IMR-90 (cell line): ENCODE results near the gene FAM81A. TPM values are rescaled to one million over a fixed set of nuclear protein-coding genes. Genes with fewer than 3 reads are reported as not detected.
"Not testable (repeated sequence)": the region's sequence is repeated elsewhere in the genome, so short reads cannot be mapped to it uniquely, and the experiment has no call there.

Experiments used
- ATAC-seq: fragments of 200-7000 bp; cut with Tn5 transposase; 2 replicates; pipeline ENCODE4 v1.9.1; 2020; ENCODE audit warnings: low read depth, mild to moderate bottlenecking, moderate library complexity
- BruUV-seq: library from RNA; stranded (reverse); fragments of 400-500 nt; replicated peaks from 2 replicates; lab custom pipeline; 2021; lab: Mats Ljungman, UMichigan
- CTCF ChIA-PET: fragments of 300-600 bp; formaldehyde crosslinking; extraction: SDS; loops from one replicate; lab custom pipeline; 2021; ENCODE audit warnings: antibody characterized with exemption; lab: Yijun Ruan, JAX
- POLR2A ChIA-PET: fragments of 300-600 bp; sonication (Branson Sonifier 250); formaldehyde crosslinking; loops from one replicate; lab custom pipeline; 2022; ENCODE audit warnings: antibody characterized with exemption; ENCODE audit not compliant: unreplicated experiment; lab: Charles Lee
- DNase-seq: peaks from one replicate; pipeline ENCODE4 v3.0.0; 2013
- H2AFZ ChIP-seq: replicated peaks from 2 replicates; pipeline ENCODE3; 2013; ENCODE audit warnings: low read length, mild to moderate bottlenecking; ENCODE audit not compliant: poor library complexity
- H2AK5ac ChIP-seq: 2 replicates; pipeline ENCODE4 v1.6.1; 2013; ENCODE audit warnings: low read depth, low read length, inconsistent platforms
- H2AK9ac ChIP-seq: replicated peaks from 2 replicates; pipeline ENCODE3; 2013; ENCODE audit warnings: mild to moderate bottlenecking, low read depth, low read length, moderate library complexity; ENCODE audit not compliant: poor library complexity
- H2BK120ac ChIP-seq: 2 replicates; pipeline ENCODE4 v1.6.1; 2013; ENCODE audit warnings: low read depth, low read length, inconsistent platforms
- H2BK15ac ChIP-seq: 3 replicates; pipeline ENCODE4 v1.6.1; 2013; ENCODE audit warnings: low read depth, low read length, inconsistent platforms
- H2BK20ac ChIP-seq: 2 replicates; pipeline ENCODE4 v1.6.1; 2013; ENCODE audit warnings: low read depth, mild to moderate bottlenecking, inconsistent platforms, low read length, moderate library complexity
- H2BK5ac ChIP-seq: 2 replicates; pipeline ENCODE4 v1.6.1; 2013; ENCODE audit warnings: mild to moderate bottlenecking, low read depth, low read length, inconsistent platforms; ENCODE audit not compliant: poor library complexity, severe bottlenecking
- H3K14ac ChIP-seq: replicated peaks from 2 replicates; pipeline ENCODE4 v1.6.1; 2013; ENCODE audit warnings: low read depth, low read length, inconsistent platforms
- H3K18ac ChIP-seq: 2 replicates; pipeline ENCODE4 v1.6.1; 2013; ENCODE audit warnings: low read depth, low read length, control low read depth
- H3K23ac ChIP-seq: 2 replicates; pipeline ENCODE4 v1.6.1; 2013; ENCODE audit warnings: low read depth, low read length, inconsistent platforms
- H3K27ac ChIP-seq: 2 replicates; pipeline ENCODE4 v1.5.1; 2013; ENCODE audit warnings: mild to moderate bottlenecking, control low read depth, low read length; ENCODE audit not compliant: insufficient read depth
- H3K27me3 ChIP-seq: 2 replicates; pipeline ENCODE4 v1.6.1; 2013; ENCODE audit warnings: low read length; ENCODE audit not compliant: control insufficient read depth, insufficient read depth
- H3K36me3 ChIP-seq: 2 replicates; pipeline ENCODE4 v1.6.1; 2013; ENCODE audit warnings: low read length, mixed read lengths; ENCODE audit not compliant: control insufficient read depth, insufficient read depth
- H3K4ac ChIP-seq: 2 replicates; pipeline ENCODE4 v1.6.1; 2013; ENCODE audit warnings: low read depth, low read length, inconsistent platforms
- H3K4me1 ChIP-seq: 2 replicates; pipeline ENCODE4 v1.6.1; 2013; ENCODE audit warnings: low read length, mixed read lengths; ENCODE audit not compliant: control insufficient read depth, insufficient read depth
- H3K4me2 ChIP-seq: 2 replicates; pipeline ENCODE4 v1.6.1; 2013; ENCODE audit warnings: low read depth, mild to moderate bottlenecking, control low read depth, low read length, moderate library complexity
- H3K4me3 ChIP-seq: 2 replicates; pipeline ENCODE4 v1.5.1; 2013; ENCODE audit warnings: low read depth, mild to moderate bottlenecking, control low read depth, low read length, moderate library complexity; ENCODE audit not compliant: insufficient read depth
- H3K56ac ChIP-seq: 2 replicates; pipeline ENCODE4 v1.6.1; 2013; ENCODE audit warnings: low read length, inconsistent platforms; ENCODE audit not compliant: insufficient read depth; ENCODE audit errors: extremely low read depth
- H3K79me1 ChIP-seq, 2 experiments: 2 replicates each; pipeline ENCODE4 v1.6.1; 2013; ENCODE audit warnings: low read length in 2 of 2, inconsistent platforms in 1 of 2, low read depth in 1 of 2
- H3K9ac ChIP-seq: 2 replicates; pipeline ENCODE4 v1.6.1; 2013; ENCODE audit warnings: low read depth, low read length, control low read depth
- H3K9me1 ChIP-seq: 2 replicates; pipeline ENCODE4 v1.6.1; 2013; ENCODE audit warnings: low read length, inconsistent platforms; ENCODE audit not compliant: insufficient read depth
- H3K9me3 ChIP-seq: 2 replicates; pipeline ENCODE4 v1.6.1; 2013; ENCODE audit warnings: low read length; ENCODE audit not compliant: control insufficient read depth, insufficient read depth
- H4K20me1 ChIP-seq: 2 replicates; pipeline ENCODE4 v1.6.1; 2013; ENCODE audit warnings: low read length, inconsistent platforms; ENCODE audit not compliant: insufficient read depth
- H4K5ac ChIP-seq: 2 replicates; pipeline ENCODE4 v1.6.1; 2013; ENCODE audit warnings: mild to moderate bottlenecking, low read depth, low read length, control low read depth
- H4K8ac ChIP-seq, 2 experiments: 2 replicates each; pipeline ENCODE4 v1.6.1; 2013; ENCODE audit warnings: low read depth in 2 of 2, low read length in 2 of 2, control low read depth in 1 of 2, inconsistent platforms in 1 of 2
- H4K91ac ChIP-seq: 2 replicates; pipeline ENCODE4 v1.6.1; 2013; ENCODE audit warnings: low read depth, low read length, inconsistent platforms; ENCODE audit not compliant: insufficient read depth
- WGBS, 2 experiments: methylation state at CpG; one replicate each; pipeline versions ENCODE4 v1.1.5 to v1.1.7; 2013; ENCODE audit warnings: missing lambda C conversion rate in 2 of 2; ENCODE audit not compliant: insufficient read length in 1 of 2; ENCODE audit errors: extremely low coverage in 2 of 2; 5-methylcytosine and 5-hydroxymethylcytosine counted together
- dilution Hi-C: fragments of 300-500 bp; cut with HindIII; formaldehyde crosslinking; loops from one replicate; pipeline ENCODE4 v1.14.3; 2018; ENCODE audit warnings: low sequenced_read_pairs; ENCODE audit not compliant: unreplicated experiment
- in situ Hi-C: fragments of 300-500 bp; cut with MboI; formaldehyde crosslinking; loops from 3 replicates; pipeline ENCODE4 v1.14.3; 2019; ENCODE audit warnings: low sequenced_read_pairs, inconsistent platforms, mixed read lengths
- intact Hi-C: fragments of 100-400 bp; cut with micrococcal nuclease; formaldehyde crosslinking; loops from 2 replicates; pipeline ENCODE4 v1.10.0; 2022
- polyA plus RNA-seq, 3 experiments: library from polyadenylated mRNA; depleted of rRNA; stranded (reverse); fragments of >200 nt; gene quantifications; 2 replicates each; pipeline ENCODE4 v1.2.3, GENCODE V29; 2012; ENCODE audit warnings: low replicate concordance in 1 of 3
- total RNA-seq: library from RNA; depleted of rRNA; stranded (reverse); fragments of >200 nt; gene quantifications from 2 replicates; pipeline ENCODE4 v1.2.3, GENCODE V29; 2012

Gene FAM81A
- total and polyA plus RNA-seq, 2 of the 4 experiments (the other 2 are of a cell fraction), result not detected

DNA sequence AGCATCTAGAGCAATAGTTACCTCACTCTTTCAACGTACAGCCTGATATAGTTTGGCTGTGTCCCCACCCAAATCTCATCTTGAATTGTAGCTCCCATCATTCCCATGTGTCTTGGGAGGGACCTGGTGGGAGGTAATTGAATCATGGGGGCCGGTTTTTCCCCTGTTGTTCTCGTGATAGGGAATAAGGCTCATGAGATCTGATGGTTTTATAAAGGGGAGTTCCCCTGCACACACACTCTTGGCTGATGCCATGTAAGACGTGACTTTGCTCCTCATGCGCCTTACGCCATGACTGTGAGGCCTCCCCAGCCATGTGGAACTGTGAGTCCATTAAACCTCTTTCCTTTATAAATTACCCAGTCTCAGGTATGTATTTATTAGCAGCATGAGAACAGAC, 88.5 kb downstream of the FAM81A start:
- dilution Hi-C loops, H3K27me3 ChIP-seq, ATAC-seq, DNase-seq, H3K36me3 ChIP-seq, H3K9ac ChIP-seq, in situ Hi-C loops, H3K4me2 ChIP-seq, H2AK9ac ChIP-seq, H3K23ac ChIP-seq, H4K5ac ChIP-seq, H3K4me1 ChIP-seq, POLR2A ChIA-PET, H3K56ac ChIP-seq, H3K79me1 ChIP-seq, H2BK5ac ChIP-seq, H3K14ac ChIP-seq, H4K8ac ChIP-seq, H2AK5ac ChIP-seq, H2BK120ac ChIP-seq, H2BK20ac ChIP-seq, H3K18ac ChIP-seq, H3K27ac ChIP-seq, H3K4ac ChIP-seq, H3K9me3 ChIP-seq, H3K4me3 ChIP-seq, H4K91ac ChIP-seq, BruUV-seq, H4K20me1 ChIP-seq, H2BK15ac ChIP-seq, H3K9me1 ChIP-seq, H2AFZ ChIP-seq, CTCF ChIA-PET: not testable (repeated sequence)
- intact Hi-C loops, result loop anchor here (5.0 to 10.0 kb wide), 2 partner anchors 569 to 1312 kb away; no protein-coding TSS in a partner anchor
- no CpG with 5 or more reads among the region's 6 CpGs for WGBS, 2 experiments
